Left lung (tissue), 10 donors: ENCODE measurements around the gene VPS29. TPM values are rescaled to one million over a fixed set of nuclear protein-coding genes. Genes with fewer than 3 reads are reported as not detected.
"Not testable (repeated sequence)": the region's sequence is repeated elsewhere in the genome, so short reads cannot be mapped to it uniquely, and the experiment has no call there.

Experiments
- ATAC-seq: fragments of 200-7000 bp; cut with Tn5 transposase; one replicate; pipeline ENCODE4 v1.9.1; 2020; ENCODE audit warnings: moderate library complexity
- DNase-seq, 4 donors: peaks; one replicate each; pipeline ENCODE4 v3.0.0-alpha.2; 2013 to 2020
- H3K27ac ChIP-seq, 2 donors: fragments of 200-600 bp; sonication (generic) in 1 of 2; one replicate each; pipeline versions ENCODE4 v1.5.0 to v1.8.0; 2020 to 2021
- H3K27me3 ChIP-seq, 2 donors: fragments of 200-600 bp; sonication (generic) in 1 of 2; one replicate each; pipeline versions ENCODE4 v1.5.0 to v1.8.0; 2020 to 2021
- H3K36me3 ChIP-seq, 2 donors: fragments of 200-600 bp; sonication (generic) in 1 of 2; one replicate each; pipeline versions ENCODE4 v1.5.0 to v1.8.0; 2020 to 2021
- H3K4me1 ChIP-seq, 2 donors: fragments of 200-600 bp; one replicate each; pipeline ENCODE4 v1.8.0; 2021
- H3K4me3 ChIP-seq, 2 donors: fragments of 200-600 bp; sonication (generic) in 1 of 2; one replicate each; pipeline versions ENCODE4 v1.5.0 to v1.8.0; 2020 to 2021; ENCODE audit warnings: mild to moderate bottlenecking in 1 of 2
- H3K9me3 ChIP-seq, 2 donors: fragments of 200-600 bp; sonication (generic) in 1 of 2; one replicate each; pipeline versions ENCODE4 v1.5.0 to v1.8.0; 2020 to 2021
- intact Hi-C, 2 donors: fragments of 100-400 bp; cut with DNase I; formaldehyde crosslinking; loops; one replicate each; pipeline versions ENCODE4 v1.11.2 to v1.14.2; 2022
- polyA plus RNA-seq, 6 donors: library from polyadenylated mRNA; unstranded; fragments of 120-200 nt; gene quantifications; one replicate each; pipeline ENCODE4 v1.2.1, GENCODE V29; 2013; ENCODE audit not compliant: insufficient read length in 6 of 6
- total RNA-seq, 2 donors: library from RNA; stranded (reverse); fragmentation: NEBNext Ultra II Directional; extraction: Animal tissue kit (Norgen Biotek cat#: 25700); gene quantifications; one replicate each; pipeline ENCODE4 v1.2.1, GENCODE V29; 2021
- TF ChIP-seq, protein P1 (sequence below), 2 donors: fragments of 200-600 bp; sonication (generic) in 1 of 2; IDR thresholded peaks; one replicate each; pipeline versions ENCODE4 v1.5.0 to v1.8.0; 2021; ENCODE audit warnings: antibody characterized with exemption in 2 of 2
- donor health status: DM: no; HTN: yes; CAD: no.
- donor health status: DM: no; HTN: no; CAD: no.

Gene VPS29
- total and polyA plus RNA-seq, 8 donors = 91.7 to 151 (median 135) TPM

DNA sequence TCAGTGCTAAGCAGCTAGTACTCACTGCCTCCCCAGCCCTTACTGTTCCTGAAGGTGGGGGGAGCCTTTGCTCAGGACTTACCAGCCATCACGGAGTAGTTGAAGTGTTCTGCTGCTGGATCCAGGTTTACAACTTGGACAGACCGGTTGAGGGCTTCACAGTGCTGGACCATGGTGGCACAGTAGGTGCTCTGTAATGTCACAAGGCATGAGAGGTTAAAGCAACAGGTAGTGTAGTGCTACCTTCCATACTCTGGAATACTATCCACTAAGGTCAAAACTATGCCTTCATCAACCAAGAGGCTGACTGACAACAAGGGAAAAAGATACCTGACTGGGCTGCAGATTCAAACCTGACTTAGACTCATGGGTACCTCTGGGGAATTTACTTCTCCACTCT lies 36.9 kb downstream of the VPS29 start:
- Histone ChIP-seq H3K4me3 (no peak overlapping the region), H3K36me3 (peaks cover 0 to 48% of the 10 kb centered on the region in 2 donors), H3K9me3 (no peaks in the 10 kb centered on the region), H3K4me1 (peaks cover 15 to 30% of the 10 kb centered on the region in 2 donors), H3K27ac (no peak overlapping the region), H3K27me3 (no peaks in the 10 kb centered on the region)
- intact Hi-C loops = no loop called here
- no peak for ATAC-seq
- TF ChIP-seq, protein P1, sequence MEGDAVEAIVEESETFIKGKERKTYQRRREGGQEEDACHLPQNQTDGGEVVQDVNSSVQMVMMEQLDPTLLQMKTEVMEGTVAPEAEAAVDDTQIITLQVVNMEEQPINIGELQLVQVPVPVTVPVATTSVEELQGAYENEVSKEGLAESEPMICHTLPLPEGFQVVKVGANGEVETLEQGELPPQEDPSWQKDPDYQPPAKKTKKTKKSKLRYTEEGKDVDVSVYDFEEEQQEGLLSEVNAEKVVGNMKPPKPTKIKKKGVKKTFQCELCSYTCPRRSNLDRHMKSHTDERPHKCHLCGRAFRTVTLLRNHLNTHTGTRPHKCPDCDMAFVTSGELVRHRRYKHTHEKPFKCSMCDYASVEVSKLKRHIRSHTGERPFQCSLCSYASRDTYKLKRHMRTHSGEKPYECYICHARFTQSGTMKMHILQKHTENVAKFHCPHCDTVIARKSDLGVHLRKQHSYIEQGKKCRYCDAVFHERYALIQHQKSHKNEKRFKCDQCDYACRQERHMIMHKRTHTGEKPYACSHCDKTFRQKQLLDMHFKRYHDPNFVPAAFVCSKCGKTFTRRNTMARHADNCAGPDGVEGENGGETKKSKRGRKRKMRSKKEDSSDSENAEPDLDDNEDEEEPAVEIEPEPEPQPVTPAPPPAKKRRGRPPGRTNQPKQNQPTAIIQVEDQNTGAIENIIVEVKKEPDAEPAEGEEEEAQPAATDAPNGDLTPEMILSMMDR (IDR thresholded peaks at IDR 0.05) = no peak
- DNase-seq = no peak

DNA sequence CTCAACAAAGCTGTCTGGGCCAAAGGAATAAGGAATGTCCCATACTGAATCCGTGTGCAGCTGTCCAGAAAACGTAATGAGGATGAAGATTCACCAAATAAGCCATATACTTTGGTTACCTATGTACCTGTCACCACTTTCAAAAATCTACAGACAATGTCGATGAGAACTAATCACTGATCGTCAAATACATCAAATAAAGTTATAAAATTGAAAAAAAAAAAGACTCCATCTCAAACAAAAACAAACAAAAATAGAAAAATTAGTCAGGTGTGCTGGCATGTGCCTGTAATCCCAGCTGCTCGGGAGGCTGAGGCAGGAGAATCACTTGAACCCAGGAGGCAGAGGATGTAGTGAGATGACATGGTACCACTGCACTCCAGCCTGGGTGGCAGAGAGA lies 40.7 kb downstream of the VPS29 start:
- H3K27ac ChIP-seq, H3K9me3 ChIP-seq, H3K4me3 ChIP-seq, ATAC-seq, DNase-seq, H3K27me3 ChIP-seq, intact Hi-C loops: not testable (repeated sequence)
- Histone ChIP-seq H3K36me3 (peaks cover 0 to 68% of the 10 kb centered on the region in 2 donors), H3K4me1 (peaks cover 0 to 19% of the 10 kb centered on the region in 2 donors)

DNA sequence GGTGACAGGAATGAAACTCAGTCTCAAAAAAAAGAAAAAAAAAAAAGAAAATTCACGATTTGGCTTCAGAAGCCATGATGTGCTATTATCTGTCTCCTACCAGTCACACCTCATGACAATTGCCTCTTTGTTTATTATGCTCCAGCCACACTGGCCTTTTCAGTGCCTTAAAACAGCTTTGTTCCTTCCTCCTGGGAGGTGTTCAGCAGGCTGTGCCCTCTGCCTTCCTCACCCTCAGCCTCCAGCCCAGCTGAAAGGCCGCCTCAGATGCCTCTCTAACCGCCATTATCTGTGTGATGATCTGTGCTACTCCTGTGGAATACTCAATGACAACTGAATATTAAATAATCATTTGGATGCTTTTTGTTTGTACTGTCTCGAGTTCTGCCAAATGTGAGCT lies 43.2 kb downstream of the VPS29 start:
- intact Hi-C loops = no loop called here
- Histone ChIP-seq H3K4me1 (peaks cover 0 to 30% of the 10 kb centered on the region in 2 donors), H3K4me3 (no peak overlapping the region), H3K27ac (no peak overlapping the region), H3K36me3 (peaks cover 0 to 71% of the 10 kb centered on the region in 2 donors), H3K9me3 (no peaks in the 10 kb centered on the region), H3K27me3 (no peaks in the 10 kb centered on the region)
- DNase-seq (no peak), ATAC-seq (no peak)
- TF ChIP-seq, protein P1 (IDR thresholded peaks at IDR 0.05) = no peak

DNA sequence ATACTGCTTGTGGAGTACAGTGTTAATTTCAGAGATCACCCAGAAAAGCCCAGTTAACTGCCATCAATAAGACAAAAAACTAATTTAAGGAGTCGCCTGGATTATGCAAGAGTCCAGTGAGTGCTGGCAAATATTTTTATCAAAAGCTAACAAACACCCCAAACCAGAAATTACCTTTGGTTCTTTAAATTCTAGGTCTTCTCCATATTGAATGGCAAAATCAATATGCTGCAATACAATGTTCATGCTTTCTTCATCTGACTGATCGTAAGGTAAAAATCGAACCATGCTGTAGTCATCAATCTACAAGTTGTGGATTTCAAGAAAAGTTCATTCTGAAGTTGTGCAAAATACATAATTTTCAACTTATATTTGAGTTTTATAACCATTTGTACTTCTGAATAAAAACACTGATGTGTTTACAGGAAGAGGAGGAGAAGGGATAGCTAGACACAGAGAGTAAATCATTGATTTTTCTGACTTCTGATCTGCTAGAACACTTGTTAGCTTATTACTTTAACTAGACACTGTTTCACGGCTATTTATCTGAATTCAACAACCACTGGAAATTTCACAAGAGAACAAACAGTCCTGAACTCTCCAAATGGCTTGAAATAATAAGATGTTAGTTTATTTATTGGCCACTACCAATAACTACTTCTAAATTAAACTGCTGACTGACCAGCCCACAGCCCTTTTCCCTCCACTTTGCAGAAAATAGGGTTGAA lies 48.2 kb downstream of the VPS29 start:
- DNase-seq (no peak), ATAC-seq (no peak)
- Histone ChIP-seq H3K4me1 (peaks cover 4 to 44% of the 10 kb centered on the region in 2 donors), H3K36me3 (peaks cover 0 to 45% of the 10 kb centered on the region in 2 donors), H3K9me3 (no peaks in the 10 kb centered on the region), H3K4me3 (no peak overlapping the region), H3K27me3 (no peaks in the 10 kb centered on the region), H3K27ac (peak overlapping the region in 1 of 2 donors; percentile 92)
- intact Hi-C loops = no loop called here
- TF ChIP-seq, protein P1 (IDR thresholded peaks at IDR 0.05) = no peak

DNA sequence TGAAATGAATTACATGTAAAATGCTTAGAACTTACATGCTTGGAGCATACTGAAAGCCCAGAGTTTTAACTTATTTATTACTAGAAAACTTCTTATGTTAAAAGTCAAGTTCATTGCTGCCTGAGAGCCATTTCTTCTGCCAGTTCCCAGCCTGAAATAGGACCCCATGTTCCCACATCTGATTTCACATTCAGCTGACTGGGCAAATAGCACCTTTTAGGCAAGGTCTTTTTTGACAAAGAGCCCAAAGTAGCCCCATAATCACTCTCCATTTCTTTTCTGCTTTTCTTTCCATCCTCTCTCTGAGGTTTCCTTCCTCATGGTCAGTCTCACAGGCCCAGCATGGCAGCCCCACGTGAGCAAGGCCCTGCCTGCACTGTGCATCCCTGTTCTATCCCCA lies 50.6 kb downstream of the VPS29 start:
- DNase-seq (no peak), ATAC-seq (no peak)
- intact Hi-C loops = no loop called here
- TF ChIP-seq, protein P1 (IDR thresholded peaks at IDR 0.05) = no peak
- Histone ChIP-seq H3K27me3 (no peaks in the 10 kb centered on the region), H3K9me3 (no peaks in the 10 kb centered on the region), H3K36me3 (peaks cover 0 to 44% of the 10 kb centered on the region in 2 donors), H3K27ac (peak overlapping the region in 1 of 2 donors; percentile 98), H3K4me1 (peaks cover 4 to 53% of the 10 kb centered on the region in 2 donors), H3K4me3 (no peak overlapping the region)
